Natural killer cell (primary cell): ENCODE measurements around the gene RAPGEF4. TPM values are rescaled to one million over a fixed set of nuclear protein-coding genes. Genes with fewer than 3 reads are reported as not detected.

Experiments
- ATAC-seq, 3 donors: fragments of 150-1000 bp in 2 of 3; fragments of 200-7000 bp in 1 of 3; cut with Tn5 transposase; 1 replicate in 1 of 3; 2 replicates in 2 of 3; pipeline ENCODE4 v1.10.0; 2021; ENCODE audit warnings: mild to moderate bottlenecking in 2 of 3, moderate library complexity in 2 of 3
- DNase-seq, 2 donors: peaks; one replicate each; pipeline versions ENCODE4 v3.0.0 to v3.0.0-alpha.2; 2013 to 2021; ENCODE audit warnings: mixed read lengths in 1 of 2
- H3K27ac ChIP-seq: one replicate; pipeline ENCODE4 v1.5.1; 2013; ENCODE audit warnings: mild to moderate bottlenecking, low read length
- H3K27me3 ChIP-seq: one replicate; pipeline ENCODE4 v1.6.1; 2013; ENCODE audit warnings: low read length; ENCODE audit not compliant: control insufficient read depth, insufficient read depth
- H3K36me3 ChIP-seq: one replicate; pipeline ENCODE4 v1.6.1; 2013; ENCODE audit warnings: low read length; ENCODE audit not compliant: control insufficient read depth, insufficient read depth
- H3K4me1 ChIP-seq: one replicate; pipeline ENCODE4 v1.6.1; 2013; ENCODE audit warnings: low read length; ENCODE audit not compliant: control insufficient read depth, insufficient read depth
- H3K4me3 ChIP-seq: one replicate; pipeline ENCODE4 v1.5.1; 2013; ENCODE audit warnings: low read length
- H3K9me3 ChIP-seq: one replicate; pipeline ENCODE4 v1.6.1; 2013; ENCODE audit warnings: low read length; ENCODE audit not compliant: control insufficient read depth, insufficient read depth
- H3K27ac Mint-ChIP-seq, 2 donors: one replicate each; pipeline ENCODE4 v1.8.0; 2022; ENCODE audit warnings: mild to moderate bottlenecking in 2 of 2, mixed read lengths in 2 of 2, moderate library complexity in 1 of 2
- H3K27me3 Mint-ChIP-seq, 2 donors: one replicate each; pipeline ENCODE4 v1.8.0; 2022; ENCODE audit warnings: low read depth in 2 of 2, mixed read lengths in 2 of 2
- H3K36me3 Mint-ChIP-seq: one replicate; pipeline ENCODE4 v1.8.0; 2022; ENCODE audit warnings: mixed read lengths
- H3K4me1 Mint-ChIP-seq, 2 donors: one replicate each; pipeline ENCODE4 v1.8.0; 2022; ENCODE audit warnings: mixed read lengths in 2 of 2
- H3K4me3 Mint-ChIP-seq: one replicate; pipeline ENCODE4 v1.8.0; 2022; ENCODE audit warnings: mild to moderate bottlenecking, moderate library complexity, mixed read lengths
- H3K9me3 Mint-ChIP-seq, 2 donors: one replicate each; pipeline ENCODE4 v1.8.0; 2022; ENCODE audit warnings: mixed read lengths in 2 of 2
- WGBS: methylation state at CpG from one replicate; pipeline ENCODE4 v1.1.7; 2013; ENCODE audit warnings: missing lambda C conversion rate; ENCODE audit not compliant: insufficient coverage; 5-methylcytosine and 5-hydroxymethylcytosine counted together
- intact Hi-C: fragments of 100-400 bp; cut with micrococcal nuclease; formaldehyde crosslinking; loops from one replicate; pipeline ENCODE4 v1.14.2; 2022
- total RNA-seq, 4 donors: library from RNA; stranded (reverse); fragments of 120-200 nt in 1 of 4; gene quantifications; one replicate each; pipeline versions ENCODE4 v1.2.3 to v1.2.4, GENCODE V29; 2013 to 2022
- TF ChIP-seq, protein P1 (sequence below): fragments of 200-600 bp; IDR thresholded peaks from one replicate; pipeline ENCODE4 v1.8.0; 2022; ENCODE audit warnings: antibody characterized with exemption

The RAPGEF4 gene
- total RNA-seq, 3 donors from 2014 or later (not counting 1 experiment from before 2014, with no cell fraction given), result 0.50 TPM; not detected in 2

DNA sequence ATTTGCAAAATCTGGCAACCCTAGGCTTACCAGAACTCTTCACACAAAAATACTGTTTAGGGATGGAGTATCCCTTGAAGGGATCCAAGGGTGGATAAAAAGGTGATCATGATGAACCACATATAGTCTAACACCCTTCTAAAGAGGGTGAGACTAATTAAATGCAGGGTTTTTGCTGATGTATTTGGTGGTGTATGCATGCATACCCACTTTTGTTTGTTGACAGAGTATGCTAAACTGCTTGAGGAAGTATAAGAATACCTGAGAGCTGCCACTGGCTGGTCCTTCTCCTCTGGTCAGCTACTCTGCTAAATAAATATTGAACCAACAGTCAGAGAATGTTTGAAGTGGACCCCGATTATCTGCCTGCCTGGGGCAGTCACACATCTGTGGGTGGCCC, 34.2 kb downstream of the RAPGEF4 start:
- Histone ChIP-seq H3K36me3 (no peaks in the 10 kb centered on the region), H3K27me3 (no peaks in the 10 kb centered on the region), H3K4me3 (no peak overlapping the region), H3K4me1 (no peaks in the 10 kb centered on the region), H3K27ac (no peak overlapping the region), H3K9me3 (no peaks in the 10 kb centered on the region)
- H3K4me3 Mint-ChIP-seq, result no peak overlapping the region
- H3K27ac Mint-ChIP-seq, result no peak overlapping the region
- DNase-seq (no peak), ATAC-seq (no peak)
- no peaks in the 10 kb centered on the region for H3K36me3 Mint-ChIP-seq
- H3K9me3 Mint-ChIP-seq, result no peaks in the 10 kb centered on the region
- WGBS, result no CpG with 5 or more reads among the region's 1 CpG
- peaks cover 6 to 8% of the 10 kb centered on the region in 2 donors for H3K27me3 Mint-ChIP-seq
- TF ChIP-seq, protein P1, sequence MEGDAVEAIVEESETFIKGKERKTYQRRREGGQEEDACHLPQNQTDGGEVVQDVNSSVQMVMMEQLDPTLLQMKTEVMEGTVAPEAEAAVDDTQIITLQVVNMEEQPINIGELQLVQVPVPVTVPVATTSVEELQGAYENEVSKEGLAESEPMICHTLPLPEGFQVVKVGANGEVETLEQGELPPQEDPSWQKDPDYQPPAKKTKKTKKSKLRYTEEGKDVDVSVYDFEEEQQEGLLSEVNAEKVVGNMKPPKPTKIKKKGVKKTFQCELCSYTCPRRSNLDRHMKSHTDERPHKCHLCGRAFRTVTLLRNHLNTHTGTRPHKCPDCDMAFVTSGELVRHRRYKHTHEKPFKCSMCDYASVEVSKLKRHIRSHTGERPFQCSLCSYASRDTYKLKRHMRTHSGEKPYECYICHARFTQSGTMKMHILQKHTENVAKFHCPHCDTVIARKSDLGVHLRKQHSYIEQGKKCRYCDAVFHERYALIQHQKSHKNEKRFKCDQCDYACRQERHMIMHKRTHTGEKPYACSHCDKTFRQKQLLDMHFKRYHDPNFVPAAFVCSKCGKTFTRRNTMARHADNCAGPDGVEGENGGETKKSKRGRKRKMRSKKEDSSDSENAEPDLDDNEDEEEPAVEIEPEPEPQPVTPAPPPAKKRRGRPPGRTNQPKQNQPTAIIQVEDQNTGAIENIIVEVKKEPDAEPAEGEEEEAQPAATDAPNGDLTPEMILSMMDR, result no peak
- no peaks in the 10 kb centered on the region for H3K4me1 Mint-ChIP-seq
- intact Hi-C loops, result no loop called here

DNA sequence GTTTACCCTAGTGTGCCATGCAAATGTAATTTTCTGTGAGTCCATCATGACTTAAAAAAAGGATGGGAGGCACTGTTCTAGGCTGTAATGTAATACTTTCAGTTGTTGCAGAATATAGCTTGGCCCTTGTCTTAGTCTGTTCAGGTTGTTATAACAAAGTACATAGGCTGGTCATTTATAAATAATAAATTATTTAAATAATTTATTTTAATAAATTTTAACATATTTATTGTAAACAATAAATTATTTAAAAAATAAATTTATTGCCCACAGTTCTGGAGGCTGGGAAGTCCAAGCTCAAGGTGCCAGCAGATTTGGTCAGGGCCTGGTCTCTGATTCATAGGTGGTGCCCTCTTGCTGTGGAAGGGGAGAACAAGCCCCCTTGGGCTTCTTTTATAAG, 35.2 kb downstream of the RAPGEF4 start:
- Mint-ChIP-seq H3K4me3 (no peak overlapping the region), H3K4me1 (no peaks in the 10 kb centered on the region), H3K27ac (no peak overlapping the region), H3K27me3 (peaks cover 6 to 11% of the 10 kb centered on the region in 2 donors), H3K36me3 (no peaks in the 10 kb centered on the region), H3K9me3 (no peaks in the 10 kb centered on the region)
- H3K27me3 ChIP-seq, result no peaks in the 10 kb centered on the region
- no peak overlapping the region for H3K4me3 ChIP-seq
- H3K9me3 ChIP-seq, result no peaks in the 10 kb centered on the region
- ATAC-seq (no peak), DNase-seq (no peak)
- TF ChIP-seq, protein P1, result no peak
- no peak overlapping the region for H3K27ac ChIP-seq
- intact Hi-C loops, result no loop called here
- no peaks in the 10 kb centered on the region for H3K4me1 ChIP-seq
- no peaks in the 10 kb centered on the region for H3K36me3 ChIP-seq

DNA sequence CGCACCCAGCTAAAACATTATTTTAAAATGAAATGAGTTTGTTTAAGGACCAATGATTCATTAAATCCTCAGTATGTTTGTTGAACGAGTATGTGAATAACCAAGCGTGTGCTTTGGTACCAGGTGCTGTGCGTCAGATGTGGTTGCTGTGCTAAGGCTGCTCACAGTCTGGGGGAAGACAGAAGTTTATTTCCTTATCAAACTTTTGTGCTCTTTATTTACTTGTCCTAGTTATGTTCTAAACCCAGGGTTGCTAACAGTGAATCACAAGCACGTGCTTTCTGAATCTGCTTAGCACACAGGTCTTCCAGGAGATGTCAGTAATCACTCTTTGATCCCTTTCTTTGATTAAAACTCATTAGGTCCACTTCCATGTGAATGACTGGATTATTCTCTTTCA, 37.0 kb downstream of the RAPGEF4 start:
- no peak overlapping the region for H3K27ac ChIP-seq
- WGBS, result 86% methylated on average over 4 of the region's 5 CpGs

DNA sequence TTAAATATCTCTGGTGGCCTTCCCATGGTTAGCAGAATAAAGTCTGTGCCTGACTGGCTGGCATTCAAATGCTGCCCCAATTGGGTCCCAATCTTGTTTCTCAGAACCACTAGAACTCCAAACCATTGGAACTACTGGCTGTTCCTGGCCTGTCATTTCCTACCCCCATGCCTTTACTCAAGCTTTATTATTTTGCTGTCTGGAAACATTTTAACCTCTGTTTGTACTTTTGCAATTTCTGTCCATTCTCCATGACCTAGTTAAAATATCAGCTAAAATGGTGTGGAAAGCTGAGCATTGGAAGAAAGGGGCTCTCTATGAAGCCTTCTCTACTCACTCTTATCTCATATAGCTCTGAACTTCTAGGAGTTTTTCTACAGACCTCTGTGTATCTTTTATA, 38.7 kb downstream of the RAPGEF4 start:
- H3K27ac Mint-ChIP-seq, result no peak overlapping the region
- H3K27me3 ChIP-seq, result no peaks in the 10 kb centered on the region
- TF ChIP-seq, protein P1, result no peak
- no peaks in the 10 kb centered on the region for H3K4me1 Mint-ChIP-seq
- no peak overlapping the region for H3K4me3 ChIP-seq
- H3K27me3 Mint-ChIP-seq, result peaks cover 8 to 11% of the 10 kb centered on the region in 2 donors
- DNase-seq, result no peak
- H3K27ac ChIP-seq, result no peak overlapping the region
- ATAC-seq, result no peak
- no peaks in the 10 kb centered on the region for H3K36me3 ChIP-seq
- H3K9me3 ChIP-seq, result no peaks in the 10 kb centered on the region
- no peaks in the 10 kb centered on the region for H3K4me1 ChIP-seq
- no peaks in the 10 kb centered on the region for H3K36me3 Mint-ChIP-seq
- no peaks in the 10 kb centered on the region for H3K9me3 Mint-ChIP-seq
- intact Hi-C loops, result no loop called here
- no peak overlapping the region for H3K4me3 Mint-ChIP-seq

More for the DNA sequence above, 37.0 kb downstream of the RAPGEF4 start:
- peaks cover 6 to 11% of the 10 kb centered on the region in 2 donors for H3K27me3 Mint-ChIP-seq
- no peak for DNase-seq
- TF ChIP-seq, protein P1, result no peak
- H3K4me3 ChIP-seq, result no peak overlapping the region
- H3K4me3 Mint-ChIP-seq, result no peak overlapping the region
- no peak overlapping the region for H3K27ac Mint-ChIP-seq
- no peaks in the 10 kb centered on the region for H3K36me3 Mint-ChIP-seq
- H3K9me3 Mint-ChIP-seq, result no peaks in the 10 kb centered on the region
- H3K36me3 ChIP-seq, result no peaks in the 10 kb centered on the region
- no peaks in the 10 kb centered on the region for H3K9me3 ChIP-seq
- no peak for ATAC-seq
- intact Hi-C loops, result no loop called here
- H3K27me3 ChIP-seq, result no peaks in the 10 kb centered on the region
- H3K4me1 Mint-ChIP-seq, result no peaks in the 10 kb centered on the region
- no peaks in the 10 kb centered on the region for H3K4me1 ChIP-seq
